ENCODE results near the gene SALL3.
A peak's percentile ranks its signal among the peaks of the same experiment; 100 is the strongest.

SALL3 gene

DNA sequence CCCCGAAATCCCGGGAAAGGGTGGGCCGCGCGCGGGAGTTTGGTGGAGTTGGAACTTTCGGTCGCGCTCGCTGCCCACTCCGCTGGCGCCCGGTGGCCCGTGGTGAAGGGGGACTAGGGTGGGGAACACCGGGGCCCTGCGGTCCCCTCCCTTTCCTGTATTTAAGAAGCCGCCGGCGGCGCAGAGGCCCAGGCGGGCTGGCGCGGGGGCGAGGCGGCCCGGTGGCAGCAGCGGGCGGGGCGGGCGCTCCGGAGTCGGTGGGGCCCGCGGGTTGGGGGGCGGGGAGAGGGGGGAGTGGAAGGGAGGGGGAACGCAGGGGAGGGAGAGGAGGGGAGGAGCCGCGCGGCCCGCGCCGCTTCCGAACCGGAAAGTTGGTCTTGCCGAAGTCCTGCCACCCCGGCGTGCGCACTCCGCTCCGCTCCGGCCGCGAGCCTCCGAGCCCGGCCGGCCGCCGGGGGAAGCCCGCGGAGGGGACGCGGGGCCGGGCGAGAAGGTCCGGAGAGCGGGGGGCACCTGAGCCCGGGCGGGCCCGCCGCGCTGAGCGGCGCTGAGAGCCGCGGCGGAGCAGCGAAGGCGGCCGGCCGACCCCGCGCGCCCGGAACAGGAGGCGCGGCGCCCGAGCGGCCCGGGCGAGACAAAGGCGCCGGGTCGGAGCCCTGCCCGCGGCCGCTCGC is 425 bp upstream of the SALL3 start:
- TF ChIP-seq, protein P1, sequence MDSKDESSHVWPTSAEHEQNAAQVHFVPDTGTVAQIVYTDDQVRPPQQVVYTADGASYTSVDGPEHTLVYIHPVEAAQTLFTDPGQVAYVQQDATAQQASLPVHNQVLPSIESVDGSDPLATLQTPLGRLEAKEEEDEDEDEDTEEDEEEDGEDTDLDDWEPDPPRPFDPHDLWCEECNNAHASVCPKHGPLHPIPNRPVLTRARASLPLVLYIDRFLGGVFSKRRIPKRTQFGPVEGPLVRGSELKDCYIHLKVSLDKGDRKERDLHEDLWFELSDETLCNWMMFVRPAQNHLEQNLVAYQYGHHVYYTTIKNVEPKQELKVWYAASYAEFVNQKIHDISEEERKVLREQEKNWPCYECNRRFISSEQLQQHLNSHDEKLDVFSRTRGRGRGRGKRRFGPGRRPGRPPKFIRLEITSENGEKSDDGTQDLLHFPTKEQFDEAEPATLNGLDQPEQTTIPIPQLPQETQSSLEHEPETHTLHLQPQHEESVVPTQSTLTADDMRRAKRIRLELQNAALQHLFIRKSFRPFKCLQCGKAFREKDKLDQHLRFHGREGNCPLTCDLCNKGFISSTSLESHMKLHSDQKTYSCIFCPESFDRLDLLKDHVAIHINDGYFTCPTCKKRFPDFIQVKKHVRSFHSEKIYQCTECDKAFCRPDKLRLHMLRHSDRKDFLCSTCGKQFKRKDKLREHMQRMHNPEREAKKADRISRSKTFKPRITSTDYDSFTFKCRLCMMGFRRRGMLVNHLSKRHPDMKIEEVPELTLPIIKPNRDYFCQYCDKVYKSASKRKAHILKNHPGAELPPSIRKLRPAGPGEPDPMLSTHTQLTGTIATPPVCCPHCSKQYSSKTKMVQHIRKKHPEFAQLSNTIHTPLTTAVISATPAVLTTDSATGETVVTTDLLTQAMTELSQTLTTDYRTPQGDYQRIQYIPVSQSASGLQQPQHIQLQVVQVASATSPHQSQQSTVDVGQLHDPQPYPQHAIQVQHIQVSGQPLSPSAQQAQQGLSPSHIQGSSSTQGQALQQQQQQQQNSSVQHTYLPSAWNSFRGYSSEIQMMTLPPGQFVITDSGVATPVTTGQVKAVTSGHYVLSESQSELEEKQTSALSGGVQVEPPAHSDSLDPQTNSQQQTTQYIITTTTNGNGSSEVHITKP (tag by site-specific recombination; IDR thresholded peaks at IDR 0.05): no peak
- TF ChIP-seq ZNF621 (tag by site-specific recombination; IDR thresholded peaks at IDR 0.05) (no peak), ZNF677 (tag by site-specific recombination; IDR thresholded peaks at IDR 0.05) (peak; percentile 75), ZNF530 (tag by site-specific recombination; IDR thresholded peaks at IDR 0.05; ENCODE audit: low read depth) (no peak), KLF16 (tag by site-specific recombination; IDR thresholded peaks at IDR 0.05) (no peak), SP2 (tag by site-specific recombination; IDR thresholded peaks at IDR 0.05) (no peak), ZBTB7A (tag by site-specific recombination; IDR thresholded peaks at IDR 0.05; ENCODE audit: low read depth) (no peak), ZNF335 (tag by site-specific recombination; conservative IDR thresholded peaks at IDR 0.05) (peak; percentile 23; the same call in 1 of the 2 replicates)
- TF ChIP-seq, protein P2, sequence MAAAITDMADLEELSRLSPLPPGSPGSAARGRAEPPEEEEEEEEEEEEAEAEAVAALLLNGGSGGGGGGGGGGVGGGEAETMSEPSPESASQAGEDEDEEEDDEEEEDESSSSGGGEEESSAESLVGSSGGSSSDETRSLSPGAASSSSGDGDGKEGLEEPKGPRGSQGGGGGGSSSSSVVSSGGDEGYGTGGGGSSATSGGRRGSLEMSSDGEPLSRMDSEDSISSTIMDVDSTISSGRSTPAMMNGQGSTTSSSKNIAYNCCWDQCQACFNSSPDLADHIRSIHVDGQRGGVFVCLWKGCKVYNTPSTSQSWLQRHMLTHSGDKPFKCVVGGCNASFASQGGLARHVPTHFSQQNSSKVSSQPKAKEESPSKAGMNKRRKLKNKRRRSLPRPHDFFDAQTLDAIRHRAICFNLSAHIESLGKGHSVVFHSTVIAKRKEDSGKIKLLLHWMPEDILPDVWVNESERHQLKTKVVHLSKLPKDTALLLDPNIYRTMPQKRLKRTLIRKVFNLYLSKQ (tag by site-specific recombination; IDR thresholded peaks at IDR 0.05; ENCODE audit: borderline replicate concordance): no peak
- TF ChIP-seq, protein P3, sequence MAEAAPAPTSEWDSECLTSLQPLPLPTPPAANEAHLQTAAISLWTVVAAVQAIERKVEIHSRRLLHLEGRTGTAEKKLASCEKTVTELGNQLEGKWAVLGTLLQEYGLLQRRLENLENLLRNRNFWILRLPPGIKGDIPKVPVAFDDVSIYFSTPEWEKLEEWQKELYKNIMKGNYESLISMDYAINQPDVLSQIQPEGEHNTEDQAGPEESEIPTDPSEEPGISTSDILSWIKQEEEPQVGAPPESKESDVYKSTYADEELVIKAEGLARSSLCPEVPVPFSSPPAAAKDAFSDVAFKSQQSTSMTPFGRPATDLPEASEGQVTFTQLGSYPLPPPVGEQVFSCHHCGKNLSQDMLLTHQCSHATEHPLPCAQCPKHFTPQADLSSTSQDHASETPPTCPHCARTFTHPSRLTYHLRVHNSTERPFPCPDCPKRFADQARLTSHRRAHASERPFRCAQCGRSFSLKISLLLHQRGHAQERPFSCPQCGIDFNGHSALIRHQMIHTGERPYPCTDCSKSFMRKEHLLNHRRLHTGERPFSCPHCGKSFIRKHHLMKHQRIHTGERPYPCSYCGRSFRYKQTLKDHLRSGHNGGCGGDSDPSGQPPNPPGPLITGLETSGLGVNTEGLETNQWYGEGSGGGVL (tag by site-specific recombination; IDR thresholded peaks at IDR 0.05): peak; percentile 42; the same call in 1 of the 2 replicates
- peak overlapping the region; percentile 57 for H3K4me3 ChIP-seq (ENCODE audit: low read depth, low read length)
- CTCF ChIA-PET: no interaction called here
- POLR2A ChIA-PET: no interaction called here
- no peaks in the 10 kb centered on the region for H3K36me3 ChIP-seq (ENCODE audit: control insufficient read depth in 2 of 2, insufficient read depth in 1 of 2, low read length in 2 of 2)
- H3K27ac ChIP-seq (ENCODE audit: extremely low read depth, low read depth, low read length): peak overlapping the region; percentile 81; the same call in 1 of the 2 replicates
- H3K9me3 ChIP-seq (ENCODE audit: control insufficient read depth, insufficient read depth, low read depth, low read length): no peaks in the 10 kb centered on the region
- peaks cover 11% of the 10 kb centered on the region; the same call in 1 of the 2 replicates for H3K4me1 ChIP-seq (ENCODE audit: control insufficient read depth, insufficient read depth, low read length)

DNA sequence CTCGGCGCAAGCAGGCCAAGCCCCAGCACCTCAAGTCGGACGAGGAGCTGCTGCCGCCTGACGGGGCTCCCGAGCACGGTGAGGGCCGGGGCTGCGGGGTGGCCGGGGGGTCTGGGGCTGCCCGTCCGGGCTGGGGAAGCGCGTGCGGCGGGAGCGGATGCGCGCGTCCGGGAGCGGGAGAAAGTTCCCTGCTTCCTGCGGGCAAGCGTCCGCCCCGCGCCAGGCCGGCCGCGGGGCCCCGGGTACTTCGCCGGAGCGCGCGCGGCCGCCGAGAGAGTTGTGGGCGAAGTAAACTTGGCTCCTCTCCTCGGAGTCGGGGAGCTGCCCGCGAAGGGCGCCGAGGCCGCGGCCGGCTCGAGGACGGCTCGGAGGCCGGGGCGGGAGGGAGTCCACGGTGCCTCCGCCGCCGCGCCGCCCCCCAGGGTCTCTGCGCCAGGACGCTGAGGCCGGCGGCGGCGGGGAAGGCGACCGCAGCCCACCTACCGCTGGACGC is 707 bp downstream of the SALL3 start:
- Histone ChIP-seq H3K4me3 (ENCODE audit: low read depth, low read length) (peak overlapping the region; percentile 57), H3K4me1 (ENCODE audit: control insufficient read depth, insufficient read depth, low read length) (peaks cover 11% of the 10 kb centered on the region; the same call in 1 of the 2 replicates), H3K36me3 (ENCODE audit: control insufficient read depth in 2 of 2, insufficient read depth in 1 of 2, low read length in 2 of 2) (no peaks in the 10 kb centered on the region), H3K27ac (ENCODE audit: extremely low read depth, low read depth, low read length) (peak overlapping the region; percentile 79; the same call in 1 of the 2 replicates), H3K9me3 (ENCODE audit: control insufficient read depth, insufficient read depth, low read depth, low read length) (no peaks in the 10 kb centered on the region)
- CTCF ChIA-PET: interaction anchor here (0.6 kb wide), 1 partner anchor 1129 kb away, joined by 3 read pairs; no protein-coding TSS in a partner anchor
- POLR2A ChIA-PET: no interaction called here
- TF ChIP-seq ZNF555 (tag by site-specific recombination; conservative IDR thresholded peaks at IDR 0.05) (no peak), ZNF660 (tag by site-specific recombination; IDR thresholded peaks at IDR 0.05) (no peak), ZNF214 (tag by site-specific recombination; IDR thresholded peaks at IDR 0.05; ENCODE audit: borderline replicate concordance) (no peak), ZNF138 (tag by site-specific recombination; IDR thresholded peaks at IDR 0.05; ENCODE audit: borderline replicate concordance) (no peak), ZNF791 (tag by site-specific recombination; IDR thresholded peaks at IDR 0.05) (no peak), ZNF24 (tag by site-specific recombination; IDR thresholded peaks at IDR 0.05) (no peak), REPIN1 (tag by site-specific recombination; IDR thresholded peaks at IDR 0.05; ENCODE audit: low read depth) (no peak), ZNF426 (tag by site-specific recombination; IDR thresholded peaks at IDR 0.05) (no peak)
- TF ChIP-seq, protein P4, sequence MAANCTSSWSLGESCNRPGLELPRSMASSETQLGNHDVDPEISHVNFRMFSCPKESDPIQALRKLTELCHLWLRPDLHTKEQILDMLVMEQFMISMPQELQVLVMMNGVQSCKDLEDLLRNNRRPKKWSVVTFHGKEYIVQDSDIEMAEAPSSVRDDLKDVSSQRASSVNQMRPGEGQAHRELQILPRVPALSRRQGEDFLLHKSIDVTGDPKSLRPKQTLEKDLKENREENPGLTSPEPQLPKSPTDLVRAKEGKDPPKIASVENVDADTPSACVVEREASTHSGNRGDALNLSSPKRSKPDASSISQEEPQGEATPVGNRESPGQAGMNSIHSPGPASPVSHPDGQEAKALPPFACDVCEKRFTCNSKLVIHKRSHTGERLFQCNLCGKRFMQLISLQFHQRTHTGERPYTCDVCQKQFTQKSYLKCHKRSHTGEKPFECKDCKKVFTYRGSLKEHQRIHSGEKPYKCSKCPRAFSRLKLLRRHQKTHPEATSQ (tag by site-specific recombination; IDR thresholded peaks at IDR 0.05): no peak
- TF ChIP-seq, protein P5, sequence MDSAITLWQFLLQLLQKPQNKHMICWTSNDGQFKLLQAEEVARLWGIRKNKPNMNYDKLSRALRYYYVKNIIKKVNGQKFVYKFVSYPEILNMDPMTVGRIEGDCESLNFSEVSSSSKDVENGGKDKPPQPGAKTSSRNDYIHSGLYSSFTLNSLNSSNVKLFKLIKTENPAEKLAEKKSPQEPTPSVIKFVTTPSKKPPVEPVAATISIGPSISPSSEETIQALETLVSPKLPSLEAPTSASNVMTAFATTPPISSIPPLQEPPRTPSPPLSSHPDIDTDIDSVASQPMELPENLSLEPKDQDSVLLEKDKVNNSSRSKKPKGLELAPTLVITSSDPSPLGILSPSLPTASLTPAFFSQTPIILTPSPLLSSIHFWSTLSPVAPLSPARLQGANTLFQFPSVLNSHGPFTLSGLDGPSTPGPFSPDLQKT (IDR thresholded peaks at IDR 0.05; ENCODE audit: borderline replicate concordance, low read depth, low read length): no peak
- TF ChIP-seq, protein P6, sequence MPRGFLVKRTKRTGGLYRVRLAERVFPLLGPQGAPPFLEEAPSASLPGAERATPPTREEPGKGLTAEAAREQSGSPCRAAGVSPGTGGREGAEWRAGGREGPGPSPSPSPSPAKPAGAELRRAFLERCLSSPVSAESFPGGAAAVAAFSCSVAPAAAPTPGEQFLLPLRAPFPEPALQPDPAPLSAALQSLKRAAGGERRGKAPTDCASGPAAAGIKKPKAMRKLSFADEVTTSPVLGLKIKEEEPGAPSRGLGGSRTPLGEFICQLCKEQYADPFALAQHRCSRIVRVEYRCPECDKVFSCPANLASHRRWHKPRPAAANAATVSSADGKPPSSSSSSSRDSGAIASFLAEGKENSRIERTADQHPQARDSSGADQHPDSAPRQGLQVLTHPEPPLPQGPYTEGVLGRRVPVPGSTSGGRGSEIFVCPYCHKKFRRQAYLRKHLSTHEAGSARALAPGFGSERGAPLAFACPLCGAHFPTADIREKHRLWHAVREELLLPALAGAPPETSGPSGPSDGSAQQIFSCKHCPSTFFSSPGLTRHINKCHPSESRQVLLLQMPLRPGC (tag by site-specific recombination; IDR thresholded peaks at IDR 0.05): no peak
